H9 (cell line): ENCODE results near the gene PLEKHF1. TPM values are rescaled to one million over a fixed set of nuclear protein-coding genes. Genes with fewer than 3 reads are reported as not detected.

Source experiments
- DNase-seq: peaks from one replicate; pipeline ENCODE4 v3.0.0-alpha.2; 2017
- H2AFZ ChIP-seq: one replicate; pipeline ENCODE4 v1.6.1; 2013; ENCODE audit warnings: mild to moderate bottlenecking, low read length, control low read depth, moderate library complexity
- H2AK5ac ChIP-seq: 2 replicates; pipeline ENCODE4 v1.6.1; 2013; ENCODE audit warnings: low read length, control low read depth, mixed read lengths; ENCODE audit not compliant: insufficient read length
- H2BK120ac ChIP-seq: one replicate; pipeline ENCODE4 v1.6.1; 2013; ENCODE audit warnings: low read depth, mild to moderate bottlenecking, low read length, control low read depth, inconsistent platforms; ENCODE audit not compliant: poor library complexity, severe bottlenecking
- H2BK12ac ChIP-seq: 2 replicates; pipeline ENCODE4 v1.6.1; 2013; ENCODE audit warnings: low read length, control low read depth, mixed read lengths, low read depth; ENCODE audit not compliant: insufficient read length
- H2BK15ac ChIP-seq: 2 replicates; pipeline ENCODE4 v1.6.1; 2013; ENCODE audit warnings: low read depth, low read length, control low read depth
- H2BK20ac ChIP-seq: one replicate; pipeline ENCODE4 v1.6.1; 2013; ENCODE audit warnings: low read depth, mild to moderate bottlenecking, low read length, control low read depth, inconsistent platforms; ENCODE audit not compliant: poor library complexity, severe bottlenecking
- H2BK5ac ChIP-seq: 2 replicates; pipeline ENCODE4 v1.6.1; 2013; ENCODE audit warnings: low read length, control low read depth, mixed read lengths; ENCODE audit not compliant: insufficient read length
- H3K14ac ChIP-seq: 2 replicates; pipeline ENCODE4 v1.6.1; 2013; ENCODE audit warnings: low read length, control low read depth; ENCODE audit not compliant: insufficient read depth
- H3K18ac ChIP-seq: 2 replicates; pipeline ENCODE4 v1.6.1; 2013; ENCODE audit warnings: low read depth, mild to moderate bottlenecking, mixed read lengths, low read length, control low read depth; ENCODE audit not compliant: insufficient read length
- H3K23ac ChIP-seq: 2 replicates; pipeline ENCODE4 v1.6.1; 2013; ENCODE audit warnings: low read length, control low read depth, mixed read lengths, low read depth; ENCODE audit not compliant: insufficient read length
- H3K23me2 ChIP-seq: 2 replicates; pipeline ENCODE4 v1.6.1; 2013; ENCODE audit warnings: low read depth, mild to moderate bottlenecking, mixed read lengths, low read length, control low read depth; ENCODE audit not compliant: insufficient read length, poor library complexity, severe bottlenecking
- H3K27ac ChIP-seq: 2 replicates; pipeline ENCODE4 v1.5.1; 2013; ENCODE audit warnings: low read length, control low read depth, mixed read lengths, low read depth; ENCODE audit not compliant: insufficient read length
- H3K27me3 ChIP-seq: 2 replicates; pipeline ENCODE4 v1.6.1; 2013; ENCODE audit warnings: low read length, control low read depth, inconsistent platforms; ENCODE audit not compliant: insufficient read depth
- H3K4ac ChIP-seq: 2 replicates; pipeline ENCODE4 v1.6.1; 2013; ENCODE audit warnings: low read depth, mild to moderate bottlenecking, control low read depth, inconsistent platforms, low read length, moderate library complexity
- H3K4me1 ChIP-seq: 2 replicates; pipeline ENCODE4 v1.6.1; 2013; ENCODE audit warnings: low read length, control low read depth, inconsistent platforms; ENCODE audit not compliant: insufficient read depth
- H3K4me2 ChIP-seq: 2 replicates; pipeline ENCODE4 v1.6.1; 2013; ENCODE audit warnings: low read length, control low read depth, mixed read lengths; ENCODE audit not compliant: insufficient read length, insufficient read depth
- H3K56ac ChIP-seq: 2 replicates; pipeline ENCODE4 v1.6.1; 2013; ENCODE audit warnings: low read depth, mild to moderate bottlenecking, mixed read lengths, low read length, control low read depth; ENCODE audit not compliant: insufficient read length
- H3K79me1 ChIP-seq: 2 replicates; pipeline ENCODE4 v1.6.1; 2013; ENCODE audit warnings: low read depth, mild to moderate bottlenecking, moderate library complexity, low read length, control low read depth, inconsistent platforms; ENCODE audit not compliant: insufficient read depth, poor library complexity, severe bottlenecking
- H3K79me2 ChIP-seq: 2 replicates; pipeline ENCODE4 v1.6.1; 2013; ENCODE audit warnings: low read length, control low read depth, inconsistent platforms; ENCODE audit not compliant: insufficient read depth
- H3K9ac ChIP-seq: 2 replicates; pipeline ENCODE4 v1.6.1; 2013; ENCODE audit warnings: low read length, control low read depth, mixed read lengths; ENCODE audit not compliant: insufficient read length; ENCODE audit errors: extremely low read depth
- H3K9me3 ChIP-seq: one replicate; pipeline ENCODE4 v1.6.1; 2013; ENCODE audit warnings: low read depth, low read length, inconsistent platforms; ENCODE audit not compliant: control insufficient read depth
- H3T11ph ChIP-seq: one replicate; pipeline ENCODE4 v1.6.1; 2013; ENCODE audit warnings: mild to moderate bottlenecking, low read length, control low read depth, inconsistent platforms
- H4K20me1 ChIP-seq: one replicate; pipeline ENCODE4 v1.6.1; 2013; ENCODE audit not compliant: control insufficient read depth, insufficient read length, insufficient read depth
- H4K5ac ChIP-seq: 2 replicates; pipeline ENCODE4 v1.6.1; 2013; ENCODE audit warnings: low read depth, mild to moderate bottlenecking, mixed read lengths, low read length, control low read depth; ENCODE audit not compliant: insufficient read length
- H4K8ac ChIP-seq: replicated peaks from 2 replicates; pipeline ENCODE4 v1.6.1; 2013; ENCODE audit warnings: low read length, control low read depth, mixed read lengths, low read depth; ENCODE audit not compliant: insufficient read length
- H4K91ac ChIP-seq: 2 replicates; pipeline ENCODE4 v1.6.1; 2013; ENCODE audit warnings: low read depth, mild to moderate bottlenecking, moderate library complexity, mixed read lengths, low read length, control low read depth; ENCODE audit not compliant: insufficient read length
- H3K27ac Mint-ChIP-seq, 3 experiments: 2 replicates in 2 of 3; 3 replicates in 1 of 3; pipeline ENCODE4 v1.8.0; 2020 to 2021; ENCODE audit warnings: mixed read lengths in 3 of 3, mild to moderate bottlenecking in 1 of 3, moderate library complexity in 1 of 3
- H3K27me3 Mint-ChIP-seq: 2 replicates; pipeline ENCODE4 v1.8.0; 2021; ENCODE audit warnings: low read depth, mild to moderate bottlenecking, moderate library complexity, mixed read lengths
- H3K36me3 Mint-ChIP-seq, 3 experiments: 2 replicates in 2 of 3; 3 replicates in 1 of 3; pipeline ENCODE4 v1.8.0; 2020 to 2021; ENCODE audit warnings: low read depth in 3 of 3, mixed read lengths in 3 of 3; ENCODE audit not compliant: insufficient read depth in 1 of 3
- H3K4me1 Mint-ChIP-seq, 2 experiments: 2 replicates each; pipeline ENCODE4 v1.8.0; 2020; ENCODE audit warnings: mixed read lengths in 2 of 2
- H3K4me3 Mint-ChIP-seq, 2 experiments: 2 replicates in 1 of 2; 3 replicates in 1 of 2; pipeline ENCODE4 v1.8.0; 2020 to 2021; ENCODE audit warnings: mild to moderate bottlenecking in 2 of 2, mixed read lengths in 2 of 2, moderate library complexity in 1 of 2
- H3K9me3 Mint-ChIP-seq, 2 experiments: 2 replicates in 1 of 2; 3 replicates in 1 of 2; pipeline ENCODE4 v1.8.0; 2020; ENCODE audit warnings: mild to moderate bottlenecking in 2 of 2, mixed read lengths in 2 of 2, moderate library complexity in 1 of 2
- CTCF ChIP-seq: fragments of 200-600 bp; sonication (generic); conservative IDR thresholded peaks from 3 replicates; pipeline ENCODE4 v1.8.0; 2021; ENCODE audit warnings: antibody characterized with exemption, mild to moderate bottlenecking
- WGBS: extraction: QIAGEN DNeasy Blood & Tissue Kit; methylation state at CpG from one replicate; pipeline ENCODE4 v1.1.7; 2013; ENCODE audit warnings: missing lambda C conversion rate, low lambda C conversion rate, mixed read lengths; ENCODE audit not compliant: insufficient read length; ENCODE audit errors: extremely low coverage; 5-methylcytosine and 5-hydroxymethylcytosine counted together
- total RNA-seq: library from RNA; stranded (reverse); gene quantifications from 2 replicates; pipeline ENCODE4 v1.2.1, GENCODE V29; 2021

The PLEKHF1 gene
- total RNA-seq, 1 experiment from 2014 or later, result 4.9 TPM

- H3K27me3 Mint-ChIP-seq, result no peaks in the 10 kb centered on the region
Observed at GRCh38 chr19:29653398-29653797, 11.9 kb upstream of the PLEKHF1 start.

More at GRCh38 chr19:29653398-29653797, 11.9 kb upstream of the PLEKHF1 start:
- no peak overlapping the region for H2BK15ac ChIP-seq
- no CpG with 5 or more reads among the region's 5 CpGs for WGBS
- no peak overlapping the region for H3K18ac ChIP-seq
- H3K4me3 Mint-ChIP-seq, result no peak overlapping the region
- H2BK5ac ChIP-seq, result no peak overlapping the region
- no peaks in the 10 kb centered on the region for H3K27me3 ChIP-seq
- H3K9ac ChIP-seq, result no peak overlapping the region
- H2BK20ac ChIP-seq, result no peak overlapping the region
- H4K5ac ChIP-seq, result no peak overlapping the region
- no peaks in the 10 kb centered on the region for H4K20me1 ChIP-seq
- no peaks in the 10 kb centered on the region; a peak in 3 of 7 replicates for H3K36me3 Mint-ChIP-seq
- no peak overlapping the region for H3K23ac ChIP-seq
- no peak for DNase-seq
- TF ChIP-seq CTCF, result no peak
- no peak overlapping the region for H4K8ac ChIP-seq
- no peak overlapping the region for H2BK12ac ChIP-seq
- no peak overlapping the region for H4K91ac ChIP-seq
- H3K9me3 ChIP-seq, result no peaks in the 10 kb centered on the region
- H3K4me2 ChIP-seq, result no peak overlapping the region
- H2AK5ac ChIP-seq, result no peak overlapping the region
- H3K79me1 ChIP-seq, result no peaks in the 10 kb centered on the region
- no peak overlapping the region for H2AFZ ChIP-seq
- no peaks in the 10 kb centered on the region for H3K79me2 ChIP-seq
- no peak overlapping the region for H3T11ph ChIP-seq
- no peak overlapping the region for H2BK120ac ChIP-seq
- H3K27ac Mint-ChIP-seq, result no peak overlapping the region
- no peak overlapping the region for H3K14ac ChIP-seq
- H3K56ac ChIP-seq, result no peak overlapping the region
- no peaks in the 10 kb centered on the region for H3K23me2 ChIP-seq
- H3K4ac ChIP-seq, result no peak overlapping the region
- peaks cover 4 to 10% of the 10 kb centered on the region in 2 experiments; a peak in 4 of 5 replicates for H3K9me3 Mint-ChIP-seq
- H3K4me1 Mint-ChIP-seq, result peaks cover 3 to 4% of the 10 kb centered on the region in 2 experiments; a peak in 2 of 4 replicates
- no peak overlapping the region for H3K27ac ChIP-seq
- H3K4me1 ChIP-seq, result no peaks in the 10 kb centered on the region
